ENCODE measurements around the gene NR1H3. TPM values are rescaled to one million over a fixed set of nuclear protein-coding genes. Genes with fewer than 3 reads are reported as not detected.

NR1H3 gene
- polyA plus RNA-seq, 2 of the 4 experiments (the other 2 are of a cell fraction), result 14.5 to 18.7 TPM

GRCh38 chr11:47249378-47249715, 8.4 kb upstream of the NR1H3 start:
- Histone ChIP-seq H3K4me1 (peaks cover 22% of the 10 kb centered on the region; the same call in 2 of the 3 replicates), H3K9me3 (no peaks in the 10 kb centered on the region), H3K4me3 (peak overlapping the region; percentile 74), H3K27ac (peak overlapping the region; percentile 95), H3K4me2 (peak overlapping the region; percentile 93)
- ChIA-PET POLR2A (interaction anchor here (0.5 to 3.0 kb wide), 10 partner anchors 8 to 208 kb away, joined by 3 to 34 read pairs (median 6); partner anchors contain the start of genes DDB2 and NR1H3), CTCF (interaction anchor here (1.3 to 10.3 kb wide), 10 partner anchors 10 to 105 kb away, joined by 3 to 141 read pairs (median 6); partner anchors contain the start of genes MADD and NR1H3)
- no peak for TF ChIP-seq ZFP36 (IDR thresholded peaks at IDR 0.05; ENCODE audit: borderline replicate concordance, partially characterized antibody)
- TF ChIP-seq JUNB (IDR thresholded peaks at IDR 0.05), result no peak
- TF ChIP-seq CHD4 (IDR thresholded peaks at IDR 0.05; ENCODE audit: borderline replicate concordance), result no peak
- DNase-seq (ENCODE audit: low read depth in 1 of 2, low spot score in 1 of 2), result no peak
- 56% methylated on average over 3 of the region's 3 CpGs for WGBS (ENCODE audit: missing lambda C conversion rate)
- no peak for ATAC-seq
- no peak for FAIRE-seq

GRCh38 chr11:47251751-47252150, 6.0 kb upstream of the NR1H3 start:
- no peak overlapping the region for H3K4me2 ChIP-seq
- no peak overlapping the region for H3K27ac ChIP-seq
- no peak overlapping the region for H3K4me3 ChIP-seq
- DNase-seq (ENCODE audit: low read depth in 1 of 2, low spot score in 1 of 2) (no peak), ATAC-seq (no peak), FAIRE-seq (no peak)
- 92% methylated on average over 3 of the region's 3 CpGs for WGBS (ENCODE audit: missing lambda C conversion rate)
- H3K4me1 ChIP-seq, result peaks cover 32% of the 10 kb centered on the region
- H3K9me3 ChIP-seq, result no peaks in the 10 kb centered on the region
- ChIA-PET POLR2A (interaction anchor here (0.6 kb wide), 1 partner anchor 18 kb away, joined by 4 read pairs; no protein-coding TSS in a partner anchor), CTCF (interaction anchor here (0.7 to 1.6 kb wide), 4 partner anchors 11 to 103 kb away, joined by 3 to 5 read pairs (median 4); no protein-coding TSS in a partner anchor)
- TF ChIP-seq, protein P1, sequence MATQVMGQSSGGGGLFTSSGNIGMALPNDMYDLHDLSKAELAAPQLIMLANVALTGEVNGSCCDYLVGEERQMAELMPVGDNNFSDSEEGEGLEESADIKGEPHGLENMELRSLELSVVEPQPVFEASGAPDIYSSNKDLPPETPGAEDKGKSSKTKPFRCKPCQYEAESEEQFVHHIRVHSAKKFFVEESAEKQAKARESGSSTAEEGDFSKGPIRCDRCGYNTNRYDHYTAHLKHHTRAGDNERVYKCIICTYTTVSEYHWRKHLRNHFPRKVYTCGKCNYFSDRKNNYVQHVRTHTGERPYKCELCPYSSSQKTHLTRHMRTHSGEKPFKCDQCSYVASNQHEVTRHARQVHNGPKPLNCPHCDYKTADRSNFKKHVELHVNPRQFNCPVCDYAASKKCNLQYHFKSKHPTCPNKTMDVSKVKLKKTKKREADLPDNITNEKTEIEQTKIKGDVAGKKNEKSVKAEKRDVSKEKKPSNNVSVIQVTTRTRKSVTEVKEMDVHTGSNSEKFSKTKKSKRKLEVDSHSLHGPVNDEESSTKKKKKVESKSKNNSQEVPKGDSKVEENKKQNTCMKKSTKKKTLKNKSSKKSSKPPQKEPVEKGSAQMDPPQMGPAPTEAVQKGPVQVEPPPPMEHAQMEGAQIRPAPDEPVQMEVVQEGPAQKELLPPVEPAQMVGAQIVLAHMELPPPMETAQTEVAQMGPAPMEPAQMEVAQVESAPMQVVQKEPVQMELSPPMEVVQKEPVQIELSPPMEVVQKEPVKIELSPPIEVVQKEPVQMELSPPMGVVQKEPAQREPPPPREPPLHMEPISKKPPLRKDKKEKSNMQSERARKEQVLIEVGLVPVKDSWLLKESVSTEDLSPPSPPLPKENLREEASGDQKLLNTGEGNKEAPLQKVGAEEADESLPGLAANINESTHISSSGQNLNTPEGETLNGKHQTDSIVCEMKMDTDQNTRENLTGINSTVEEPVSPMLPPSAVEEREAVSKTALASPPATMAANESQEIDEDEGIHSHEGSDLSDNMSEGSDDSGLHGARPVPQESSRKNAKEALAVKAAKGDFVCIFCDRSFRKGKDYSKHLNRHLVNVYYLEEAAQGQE (IDR thresholded peaks at IDR 0.05), result no peak
- TF ChIP-seq CHD2 (IDR thresholded peaks at IDR 0.05; ENCODE audit: low read length, partially characterized antibody), result no peak
- no peak for TF ChIP-seq TFCP2L1 (CRISPR knock-in tag; IDR thresholded peaks at IDR 0.05)
- no peak for TF ChIP-seq ZFP36 (IDR thresholded peaks at IDR 0.05; ENCODE audit: borderline replicate concordance, partially characterized antibody)
- TF ChIP-seq HOXB13 (CRISPR knock-in tag; IDR thresholded peaks at IDR 0.05; ENCODE audit: low read depth), result no peak
- TF ChIP-seq EHF (CRISPR knock-in tag; IDR thresholded peaks at IDR 0.05), result no peak

DNA sequence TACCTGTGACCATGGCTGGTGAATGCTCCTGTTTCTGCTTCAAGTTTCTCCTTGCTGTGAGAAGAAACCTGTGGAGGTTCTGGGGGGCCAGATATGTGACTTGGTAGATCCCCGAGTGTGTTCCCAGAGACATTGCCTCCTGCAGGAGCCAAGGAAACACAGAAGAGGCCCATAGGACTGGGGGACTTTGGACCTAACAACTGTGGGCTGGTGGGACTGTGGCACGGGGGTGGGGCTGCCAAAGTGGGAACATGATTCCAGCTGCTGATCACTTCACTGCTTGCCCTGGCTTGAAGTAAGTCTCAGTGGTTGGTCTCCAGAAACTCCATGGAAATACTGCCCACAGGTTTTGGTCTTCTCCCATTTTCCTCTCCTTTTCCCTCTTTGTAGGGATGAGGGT, 4.1 kb upstream of the NR1H3 start:
- ATAC-seq (no peak), FAIRE-seq (no peak), DNase-seq (ENCODE audit: low read depth in 1 of 2, low spot score in 1 of 2) (no peak)
- POLR2A ChIA-PET, result no interaction called here
- no peaks in the 10 kb centered on the region for H3K9me3 ChIP-seq
- 77% methylated on average over 2 of the region's 2 CpGs for WGBS (ENCODE audit: missing lambda C conversion rate)
- CTCF ChIA-PET, result interaction anchor here (0.6 to 2.9 kb wide), 7 partner anchors 20 to 101 kb away, joined by 3 to 14 read pairs (median 5); partner anchors contain the start of gene PACSIN3
- H3K4me3 ChIP-seq, result no peak overlapping the region
- peaks cover 43% of the 10 kb centered on the region for H3K4me1 ChIP-seq
- TF ChIP-seq RCOR1 (IDR thresholded peaks at IDR 0.05; ENCODE audit: low read depth, low read length) (no peak), JUNB (IDR thresholded peaks at IDR 0.05) (no peak), HOXA7 (CRISPR knock-in tag; IDR thresholded peaks at IDR 0.05) (no peak), HES2 (IDR thresholded peaks at IDR 0.05) (no peak), CHD2 (IDR thresholded peaks at IDR 0.05; ENCODE audit: low read length, partially characterized antibody) (no peak), KDM5A (IDR thresholded peaks at IDR 0.05) (no peak), CBX2 (IDR thresholded peaks at IDR 0.05; ENCODE audit: borderline replicate concordance, low read depth) (no peak)
- TF ChIP-seq, protein P2, sequence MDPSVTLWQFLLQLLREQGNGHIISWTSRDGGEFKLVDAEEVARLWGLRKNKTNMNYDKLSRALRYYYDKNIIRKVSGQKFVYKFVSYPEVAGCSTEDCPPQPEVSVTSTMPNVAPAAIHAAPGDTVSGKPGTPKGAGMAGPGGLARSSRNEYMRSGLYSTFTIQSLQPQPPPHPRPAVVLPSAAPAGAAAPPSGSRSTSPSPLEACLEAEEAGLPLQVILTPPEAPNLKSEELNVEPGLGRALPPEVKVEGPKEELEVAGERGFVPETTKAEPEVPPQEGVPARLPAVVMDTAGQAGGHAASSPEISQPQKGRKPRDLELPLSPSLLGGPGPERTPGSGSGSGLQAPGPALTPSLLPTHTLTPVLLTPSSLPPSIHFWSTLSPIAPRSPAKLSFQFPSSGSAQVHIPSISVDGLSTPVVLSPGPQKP (IDR thresholded peaks at IDR 0.05; ENCODE audit: low read depth, low read length), result no peak
- peak overlapping the region in 1 of 2 experiments; percentile 73; a peak in 1 of 6 replicates for H3K27ac ChIP-seq
- H3K4me2 ChIP-seq, result no peak overlapping the region

All from A549 (cell line).